H1 (cell line): Measurements from ENCODE around the gene AP2B1.

ENCODE experiments used
- ASH2L ChIP-seq: fragments of 200-600, 300-600 bp; sonication (generic); IDR thresholded peaks from one replicate; pipeline ENCODE4 v1.7.1; 2017; ENCODE audit warnings: low read length
- CREB1 ChIP-seq: IDR thresholded peaks from 2 replicates; pipeline ENCODE4 v1.6.1; 2012; ENCODE audit warnings: inconsistent platforms
- CTCF ChIP-seq, 3 experiments: IDR thresholded peaks; 1 replicate in 2 of 3; 2 replicates in 1 of 3; pipeline versions ENCODE4 v1.5.1 to v1.6.1; 2011; ENCODE audit warnings: low read length in 3 of 3, mild to moderate bottlenecking in 3 of 3, inconsistent platforms in 2 of 3, low read depth in 1 of 3, moderate library complexity in 1 of 3; ENCODE audit not compliant: insufficient read depth in 1 of 3; ENCODE audit errors: control extremely low read depth in 1 of 3
- HDAC2 ChIP-seq, 2 experiments: fragments of 300-600 bp in 1 of 2; sonication (generic) in 1 of 2; IDR thresholded peaks; 2 replicates each; pipeline ENCODE4 v1.6.1; 2011 to 2012; ENCODE audit warnings: low read depth in 2 of 2, low read length in 2 of 2, mild to moderate bottlenecking in 2 of 2, moderate library complexity in 2 of 2, borderline replicate concordance in 1 of 2, inconsistent platforms in 1 of 2
- POLR2A ChIP-seq, 2 experiments: IDR thresholded peaks; 1 replicate in 1 of 2; 2 replicates in 1 of 2; pipeline ENCODE4 v1.6.1; 2011; ENCODE audit warnings: low read depth in 2 of 2, low read length in 2 of 2, mild to moderate bottlenecking in 2 of 2; ENCODE audit errors: control extremely low read depth in 1 of 2
- POLR2AphosphoS5 ChIP-seq: IDR thresholded peaks from 2 replicates; pipeline ENCODE4 v1.6.1; 2011; ENCODE audit warnings: low read depth, low read length
- SUZ12 ChIP-seq: fragments of 200-600 bp; sonication (generic); IDR thresholded peaks from 2 replicates; pipeline ENCODE4 v1.6.1; 2012; ENCODE audit warnings: mild to moderate bottlenecking, inconsistent platforms, low read length, moderate library complexity, mixed read lengths
- USF2 ChIP-seq: IDR thresholded peaks from 2 replicates; pipeline ENCODE4 v1.6.1; 2011; ENCODE audit warnings: low read length, improper control_type of control experiment
- YY1 ChIP-seq: IDR thresholded peaks from 2 replicates; pipeline ENCODE4 v1.6.1; 2011; ENCODE audit warnings: low read depth, mild to moderate bottlenecking, low read length

- TF ChIP-seq POLR2A (IDR thresholded peaks at IDR 0.05; ENCODE audit: control extremely low read depth in 1 of 2, low read depth in 2 of 2, low read length in 2 of 2) (no peak), USF2 (no peak), ASH2L (no peak), CTCF (IDR thresholded peaks at IDR 0.05; ENCODE audit: control extremely low read depth in 1 of 3, insufficient read depth in 1 of 3, low read depth in 1 of 3, low read length in 3 of 3) (no peak), HDAC2 (IDR thresholded peaks at IDR 0.05; ENCODE audit: borderline replicate concordance in 1 of 2, low read depth in 2 of 2, low read length in 2 of 2) (no peak), CREB1 (no peak), POLR2AphosphoS5 (no peak), SUZ12 (no peak), YY1 (no peak)
Observed at GRCh38 chr17:35742896-35743477, 155.9 kb downstream of the AP2B1 start.
